Measurements from ENCODE around the gene ANKRD44. TPM values are rescaled to one million over a fixed set of nuclear protein-coding genes. Genes with fewer than 3 reads are reported as not detected.

The ANKRD44 gene
- total RNA-seq, 1 experiment from 2014 or later = 7.1 TPM

GRCh38 chr2:197208024-197208423 lies 102.6 kb downstream of the ANKRD44 start:
- DNase-seq = no peak
- TF ChIP-seq CTCF (IDR thresholded peaks at IDR 0.05; ENCODE audit: unreplicated experiment) = no peak
- no peaks in the 10 kb centered on the region for H3K9me3 Mint-ChIP-seq (ENCODE audit: low read depth, unreplicated experiment)
- intact Hi-C loops (cut with micrococcal nuclease; ENCODE audit: unreplicated experiment) = loop anchor here (5.0 kb wide), 1 partner anchor 104 kb away; the partner anchor contains the start of gene ANKRD44
- no peaks in the 10 kb centered on the region for H3K27me3 Mint-ChIP-seq (ENCODE audit: unreplicated experiment)
- BruUV-seq (replicated peaks) = no TSS peak
- H3K4me3 Mint-ChIP-seq (ENCODE audit: low read depth, unreplicated experiment) = no peak overlapping the region
- no peaks in the 10 kb centered on the region for H3K36me3 Mint-ChIP-seq (ENCODE audit: insufficient read depth, unreplicated experiment)
- peaks cover 51% of the 10 kb centered on the region for H3K4me1 Mint-ChIP-seq (ENCODE audit: low read depth, unreplicated experiment)
- H3K27ac Mint-ChIP-seq (ENCODE audit: unreplicated experiment) = no peak overlapping the region
- CTCF ChIA-PET = no interaction called here

GRCh38 chr2:197207598-197207997 lies 103.0 kb downstream of the ANKRD44 start:
- H3K4me3 Mint-ChIP-seq (ENCODE audit: low read depth, unreplicated experiment) = no peak overlapping the region
- no peaks in the 10 kb centered on the region for H3K9me3 Mint-ChIP-seq (ENCODE audit: low read depth, unreplicated experiment)
- H3K4me1 Mint-ChIP-seq (ENCODE audit: low read depth, unreplicated experiment) = peaks cover 51% of the 10 kb centered on the region
- H3K27ac Mint-ChIP-seq (ENCODE audit: unreplicated experiment) = no peak overlapping the region
- H3K27me3 Mint-ChIP-seq (ENCODE audit: unreplicated experiment) = no peaks in the 10 kb centered on the region
- DNase-seq = no peak
- H3K36me3 Mint-ChIP-seq (ENCODE audit: insufficient read depth, unreplicated experiment) = no peaks in the 10 kb centered on the region
- intact Hi-C loops (cut with micrococcal nuclease; ENCODE audit: unreplicated experiment) = loop anchor here (5.0 kb wide), 1 partner anchor 105 kb away; the partner anchor contains the start of gene ANKRD44
- no peak for TF ChIP-seq CTCF (IDR thresholded peaks at IDR 0.05; ENCODE audit: unreplicated experiment)
- CTCF ChIA-PET = interaction anchor here (0.6 kb wide), 1 partner anchor 1090 kb away, joined by 3 read pairs; no protein-coding TSS in a partner anchor
- no TSS peak for BruUV-seq (replicated peaks)

- TF ChIP-seq CTCF (IDR thresholded peaks at IDR 0.05; ENCODE audit: unreplicated experiment) = no peak
- no peak overlapping the region for H3K27ac Mint-ChIP-seq (ENCODE audit: unreplicated experiment)
- no peak overlapping the region for H3K4me3 Mint-ChIP-seq (ENCODE audit: low read depth, unreplicated experiment)
- H3K27me3 Mint-ChIP-seq (ENCODE audit: unreplicated experiment) = no peaks in the 10 kb centered on the region
- no peaks in the 10 kb centered on the region for H3K36me3 Mint-ChIP-seq (ENCODE audit: insufficient read depth, unreplicated experiment)
- CTCF ChIA-PET = interaction anchor here (0.6 kb wide), 1 partner anchor 1091 kb away, joined by 3 read pairs; no protein-coding TSS in a partner anchor
- DNase-seq = no peak
- intact Hi-C loops (cut with micrococcal nuclease; ENCODE audit: unreplicated experiment) = loop anchor here (5.0 kb wide), 1 partner anchor 105 kb away; the partner anchor contains the start of gene ANKRD44
- H3K9me3 Mint-ChIP-seq (ENCODE audit: low read depth, unreplicated experiment) = no peaks in the 10 kb centered on the region
- H3K4me1 Mint-ChIP-seq (ENCODE audit: low read depth, unreplicated experiment) = peaks cover 51% of the 10 kb centered on the region
- BruUV-seq (replicated peaks) = no TSS peak
These were observed 103.5 kb downstream of the ANKRD44 start for GRCh38 chr2:197207106-197207505.

- Mint-ChIP-seq H3K27me3 (ENCODE audit: unreplicated experiment) (no peaks in the 10 kb centered on the region), H3K9me3 (ENCODE audit: low read depth, unreplicated experiment) (no peaks in the 10 kb centered on the region), H3K36me3 (ENCODE audit: insufficient read depth, unreplicated experiment) (no peaks in the 10 kb centered on the region), H3K27ac (ENCODE audit: unreplicated experiment) (no peak overlapping the region), H3K4me3 (ENCODE audit: low read depth, unreplicated experiment) (no peak overlapping the region), H3K4me1 (ENCODE audit: low read depth, unreplicated experiment) (peaks cover 42% of the 10 kb centered on the region)
- DNase-seq = no peak
- CTCF ChIA-PET = interaction anchor here (0.6 to 1.0 kb wide), 2 partner anchors 11 to 152 kb away, joined by 3 to 5 read pairs; no protein-coding TSS in a partner anchor
- no peak for TF ChIP-seq CTCF (IDR thresholded peaks at IDR 0.05; ENCODE audit: unreplicated experiment)
- BruUV-seq (replicated peaks) = no TSS peak
- intact Hi-C loops (cut with micrococcal nuclease; ENCODE audit: unreplicated experiment) = loop anchor here (5.0 kb wide), 1 partner anchor 107 kb away; the partner anchor contains the start of gene ANKRD44
These were observed 104.9 kb downstream of the ANKRD44 start for GRCh38 chr2:197205585-197206215.

Measured in Calu3 (cell line).